HCT116 (cell line): ENCODE measurements around the gene MNAT1. TPM values are rescaled to one million over a fixed set of nuclear protein-coding genes. Genes with fewer than 3 reads are reported as not detected.

Experiments used
- ATAC-seq: fragments of 200-7000 bp; cut with Tn5 transposase; 2 replicates; pipeline ENCODE4 v1.9.1; 2020; ENCODE audit warnings: mild to moderate bottlenecking, moderate library complexity
- BruUV-seq: library from RNA; stranded (reverse); fragments of 400-500 nt; replicated peaks from 2 replicates; lab custom pipeline; 2021; lab: Mats Ljungman, UMichigan
- CTCF ChIA-PET: fragments of 300-600 bp; sonication (Branson Sonifier 250); formaldehyde crosslinking; loops from one replicate; lab custom pipeline; 2021; ENCODE audit warnings: antibody characterized with exemption; lab: Charles Lee
- POLR2A ChIA-PET: fragments of 300-600, 350-600 bp; sonication (Branson Sonifier 250); formaldehyde crosslinking; loops from one replicate; lab custom pipeline; 2021; ENCODE audit warnings: antibody characterized with exemption; lab: Charles Lee
- RAD21 ChIA-PET, 2 experiments: fragments of 300-600 bp; sonication (Branson Sonifier 250); formaldehyde crosslinking; loops; one replicate each; lab custom pipeline; 2023; ENCODE audit warnings: low total read pairs in 2 of 2; ENCODE audit not compliant: uncharacterized antibody in 2 of 2, unreplicated experiment in 2 of 2, low non-redundant PET in 1 of 2; lab: Charles Lee
- DNase-seq: peaks from one replicate; pipeline ENCODE4 v3.0.0-alpha.2; 2010; ENCODE audit warnings: low read depth, low spot score
- H2AFZ ChIP-seq: fragments of 200-600 bp; shearing (Covaris generic), sonication (generic); 2 replicates; pipeline ENCODE4 v1.6.1; 2017; ENCODE audit warnings: low read depth, mixed run types, mixed read lengths, antibody characterized with exemption, low read length; ENCODE audit not compliant: poor library complexity, severe bottlenecking
- H3K27ac ChIP-seq: 2 replicates; pipeline ENCODE4 v1.5.1; 2012; ENCODE audit warnings: low read depth, low read length
- H3K27me3 ChIP-seq: fragments of 200-600 bp; sonication (generic); 2 replicates; pipeline ENCODE4 v1.6.1; 2016; ENCODE audit warnings: mixed run types, low read length, mixed read lengths; ENCODE audit not compliant: insufficient read depth
- H3K36me3 ChIP-seq, 2 experiments: fragments of 200-500 bp in 1 of 2; fragments of 200-600 bp in 1 of 2; sonication (Bioruptor generic) in 1 of 2; sonication (generic) in 1 of 2; 2 replicates each; pipeline versions ENCODE4 v1.5.1 to v1.6.1; 2014 to 2016; ENCODE audit warnings: low read length in 2 of 2, inconsistent platforms in 1 of 2, mixed read lengths in 1 of 2, mixed run types in 1 of 2; ENCODE audit not compliant: insufficient read depth in 2 of 2, control insufficient read depth in 1 of 2
- H3K4me1 ChIP-seq, 2 experiments: fragments of 200-600 bp in 1 of 2; sonication (generic) in 1 of 2; 2 replicates each; pipeline versions ENCODE4 v1.5.1 to v1.6.1; 2012 to 2017; ENCODE audit warnings: low read length in 2 of 2, inconsistent platforms in 1 of 2, mild to moderate bottlenecking in 1 of 2, mixed read lengths in 1 of 2, mixed run types in 1 of 2, moderate library complexity in 1 of 2; ENCODE audit not compliant: insufficient read depth in 2 of 2, control insufficient read depth in 1 of 2
- H3K4me2 ChIP-seq: fragments of 200-600 bp; sonication (generic); 2 replicates; pipeline ENCODE4 v1.6.1; 2017; ENCODE audit warnings: mixed run types, low read length, mixed read lengths
- H3K4me3 ChIP-seq, 2 experiments: fragments of 200-600 bp in 1 of 2; sonication (generic) in 1 of 2; replicated peaks in 1 of 2; 2 replicates each; pipeline ENCODE4 v1.5.1; 2011 to 2016; ENCODE audit warnings: low read length in 2 of 2, control low read depth in 1 of 2, low read depth in 1 of 2, mild to moderate bottlenecking in 1 of 2, mixed read lengths in 1 of 2, mixed run types in 1 of 2
- H3K79me2 ChIP-seq: fragments of 200-600 bp; sonication (generic); 2 replicates; pipeline ENCODE4 v1.6.1; 2017; ENCODE audit warnings: mild to moderate bottlenecking, mixed run types, low read length, moderate library complexity, mixed read lengths; ENCODE audit not compliant: insufficient read depth
- H3K9ac ChIP-seq: fragments of 200-600 bp; sonication (generic); 2 replicates; pipeline ENCODE4 v1.6.1; 2016; ENCODE audit warnings: low read length, mixed read lengths
- H3K9me2 ChIP-seq: fragments of 200-600 bp; sonication (generic), shearing (Covaris generic); 2 replicates; pipeline ENCODE4 v1.6.1; 2017; ENCODE audit warnings: mixed run types, mild to moderate bottlenecking, moderate library complexity; ENCODE audit not compliant: insufficient read depth
- H3K9me3 ChIP-seq, 2 experiments: fragments of 200-500 bp in 1 of 2; fragments of 200-600 bp in 1 of 2; sonication (Bioruptor generic) in 1 of 2; sonication (generic) in 1 of 2; 2 replicates each; pipeline ENCODE4 v1.6.1; 2014 to 2017; ENCODE audit warnings: low read length in 2 of 2, mixed read lengths in 2 of 2, inconsistent platforms in 1 of 2, low read depth in 1 of 2, mild to moderate bottlenecking in 1 of 2, mixed run types in 1 of 2, moderate library complexity in 1 of 2; ENCODE audit not compliant: control insufficient read depth in 1 of 2, insufficient read depth in 1 of 2
- H4K20me1 ChIP-seq: fragments of 200-600 bp; sonication (generic), shearing (Covaris generic); 2 replicates; pipeline ENCODE4 v1.6.1; 2017; ENCODE audit warnings: mixed run types, mild to moderate bottlenecking, moderate library complexity; ENCODE audit not compliant: insufficient read depth
- CBX3 ChIP-seq: IDR thresholded peaks from 2 replicates; pipeline ENCODE4 v1.6.1; 2012; ENCODE audit warnings: low read depth
- CEBPB ChIP-seq: IDR thresholded peaks from 2 replicates; pipeline ENCODE4 v1.6.1; 2012; ENCODE audit warnings: low read depth
- EGR1 ChIP-seq: IDR thresholded peaks from 2 replicates; pipeline ENCODE4 v1.6.1; 2012; ENCODE audit warnings: low read depth
- EZH2 ChIP-seq: fragments of 200-600 bp; sonication (generic); IDR thresholded peaks from 2 replicates; pipeline ENCODE4 v1.6.1; 2017; ENCODE audit warnings: antibody characterized with exemption, mixed run types
- EZH2phosphoT487 ChIP-seq: fragments of 200-600 bp; IDR thresholded peaks from 2 replicates; pipeline ENCODE4 v1.6.1; 2018; ENCODE audit warnings: antibody characterized with exemption, borderline replicate concordance
- FOSL1 ChIP-seq: IDR thresholded peaks from 2 replicates; pipeline ENCODE4 v1.6.1; 2012; ENCODE audit warnings: low read depth
- JUND ChIP-seq: IDR thresholded peaks from 2 replicates; pipeline ENCODE4 v1.6.1; 2012
- POLR2A ChIP-seq: IDR thresholded peaks from 2 replicates; pipeline ENCODE4 v1.7.0; 2011; ENCODE audit warnings: borderline replicate concordance; ENCODE audit not compliant: insufficient read depth, insufficient read length; ENCODE audit errors: extremely low read depth
- POLR2AphosphoS5 ChIP-seq: IDR thresholded peaks from 2 replicates; pipeline ENCODE4 v1.6.1; 2011; ENCODE audit warnings: mild to moderate bottlenecking, low read depth, low read length, moderate library complexity
- RAD21 ChIP-seq: IDR thresholded peaks from 2 replicates; pipeline ENCODE4 v1.6.1; 2012; ENCODE audit warnings: low read depth, mild to moderate bottlenecking
- SIN3A ChIP-seq: IDR thresholded peaks from 2 replicates; pipeline ENCODE4 v1.6.1; 2012; ENCODE audit warnings: low read depth
- ZFX ChIP-seq: fragments of 450-650 bp; IDR thresholded peaks from 2 replicates; pipeline ENCODE4 v1.6.1; 2017
- ZNF274 ChIP-seq: fragments of 200-500 bp; sonication (Bioruptor generic); IDR thresholded peaks from 2 replicates; pipeline ENCODE4 v1.6.1; 2014; ENCODE audit warnings: mild to moderate bottlenecking, low read depth, low read length, inconsistent platforms
- intact Hi-C: fragments of 100-400 bp; cut with micrococcal nuclease; formaldehyde crosslinking; loops from 2 replicates; pipeline ENCODE4 v1.10.0; 2022
- total RNA-seq: library from RNA; stranded (reverse); gene quantifications from one replicate; pipeline ENCODE4 v1.2.1, GENCODE V29; 2021; ENCODE audit not compliant: unreplicated experiment
- TF ChIP-seq, protein P1 (sequence below): IDR thresholded peaks from 2 replicates; pipeline ENCODE4 v1.6.1; 2011; ENCODE audit warnings: mild to moderate bottlenecking, low read length, moderate library complexity; ENCODE audit not compliant: insufficient replicate concordance; ENCODE audit errors: extremely low read depth
- TF ChIP-seq, protein P2 (sequence below), 3 experiments: fragments of 200-600 bp in 1 of 3; sonication (generic) in 1 of 3; IDR thresholded peaks in 2 of 3; conservative IDR thresholded peaks in 1 of 3; 2 replicates each; pipeline ENCODE4 v1.5.1; 2012 to 2017; ENCODE audit warnings: low read depth in 2 of 3, low read length in 2 of 3, antibody characterized with exemption in 1 of 3, borderline replicate concordance in 1 of 3, control low read depth in 1 of 3, mild to moderate bottlenecking in 1 of 3, mixed read lengths in 1 of 3, mixed run types in 1 of 3, moderate library complexity in 1 of 3; ENCODE audit not compliant: insufficient read depth in 1 of 3

MNAT1 gene
- total RNA-seq, 1 experiment from 2014 or later = 49.3 TPM

DNA sequence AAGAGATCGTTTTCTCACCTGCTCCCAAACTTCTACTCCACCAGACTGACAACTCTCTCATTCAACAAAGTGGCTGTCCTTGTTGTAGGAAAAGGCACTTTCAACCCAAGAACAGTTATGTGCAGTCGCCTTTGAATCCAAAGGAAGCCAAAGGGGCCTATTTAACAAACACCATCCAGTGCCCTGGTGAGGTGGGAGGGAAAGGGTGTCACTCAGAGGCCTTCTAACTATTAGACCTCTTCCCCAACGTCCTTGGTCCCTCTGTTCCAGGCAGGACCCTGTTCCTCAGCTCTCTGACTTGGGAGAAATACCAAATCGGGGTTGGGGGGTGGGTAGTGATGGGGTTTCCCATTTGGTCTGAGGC lies 13.6 kb upstream of the MNAT1 start:
- peaks cover 17 to 18% of the 10 kb centered on the region in 2 experiments for H3K4me1 ChIP-seq
- H3K4me2 ChIP-seq = peak overlapping the region; percentile 98
- no peak overlapping the region for H2AFZ ChIP-seq
- BruUV-seq = no TSS peak
- peaks cover 16 to 33% of the 10 kb centered on the region in 2 experiments; a peak in 3 of 4 replicates for H3K36me3 ChIP-seq
- peaks cover 48% of the 10 kb centered on the region for H3K79me2 ChIP-seq
- CTCF ChIA-PET = no interaction called here
- peak overlapping the region; percentile 81 for H3K9ac ChIP-seq
- H3K27ac ChIP-seq = peak overlapping the region; percentile 28; the same call in 1 of the 2 replicates
- no peaks in the 10 kb centered on the region for H3K27me3 ChIP-seq
- H3K9me3 ChIP-seq = no peaks in the 10 kb centered on the region
- peak; percentile 1; the same call in 1 of the 2 replicates for ATAC-seq
- TF ChIP-seq EZH2phosphoT487 = no peak
- no peak for TF ChIP-seq EGR1
- TF ChIP-seq POLR2A = no peak
- no peak for TF ChIP-seq CBX3
- no peak for TF ChIP-seq SIN3A
- no peak for TF ChIP-seq ZFX
- no peak for TF ChIP-seq POLR2AphosphoS5
- TF ChIP-seq EZH2 = no peak
- TF ChIP-seq RAD21 = no peak
- TF ChIP-seq ZNF274 = no peak
- TF ChIP-seq, protein P1, sequence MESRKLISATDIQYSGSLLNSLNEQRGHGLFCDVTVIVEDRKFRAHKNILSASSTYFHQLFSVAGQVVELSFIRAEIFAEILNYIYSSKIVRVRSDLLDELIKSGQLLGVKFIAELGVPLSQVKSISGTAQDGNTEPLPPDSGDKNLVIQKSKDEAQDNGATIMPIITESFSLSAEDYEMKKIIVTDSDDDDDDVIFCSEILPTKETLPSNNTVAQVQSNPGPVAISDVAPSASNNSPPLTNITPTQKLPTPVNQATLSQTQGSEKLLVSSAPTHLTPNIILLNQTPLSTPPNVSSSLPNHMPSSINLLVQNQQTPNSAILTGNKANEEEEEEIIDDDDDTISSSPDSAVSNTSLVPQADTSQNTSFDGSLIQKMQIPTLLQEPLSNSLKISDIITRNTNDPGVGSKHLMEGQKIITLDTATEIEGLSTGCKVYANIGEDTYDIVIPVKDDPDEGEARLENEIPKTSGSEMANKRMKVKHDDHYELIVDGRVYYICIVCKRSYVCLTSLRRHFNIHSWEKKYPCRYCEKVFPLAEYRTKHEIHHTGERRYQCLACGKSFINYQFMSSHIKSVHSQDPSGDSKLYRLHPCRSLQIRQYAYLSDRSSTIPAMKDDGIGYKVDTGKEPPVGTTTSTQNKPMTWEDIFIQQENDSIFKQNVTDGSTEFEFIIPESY = no peak
- TF ChIP-seq JUND = no peak
- no peak for TF ChIP-seq CEBPB
- TF ChIP-seq, protein P2, sequence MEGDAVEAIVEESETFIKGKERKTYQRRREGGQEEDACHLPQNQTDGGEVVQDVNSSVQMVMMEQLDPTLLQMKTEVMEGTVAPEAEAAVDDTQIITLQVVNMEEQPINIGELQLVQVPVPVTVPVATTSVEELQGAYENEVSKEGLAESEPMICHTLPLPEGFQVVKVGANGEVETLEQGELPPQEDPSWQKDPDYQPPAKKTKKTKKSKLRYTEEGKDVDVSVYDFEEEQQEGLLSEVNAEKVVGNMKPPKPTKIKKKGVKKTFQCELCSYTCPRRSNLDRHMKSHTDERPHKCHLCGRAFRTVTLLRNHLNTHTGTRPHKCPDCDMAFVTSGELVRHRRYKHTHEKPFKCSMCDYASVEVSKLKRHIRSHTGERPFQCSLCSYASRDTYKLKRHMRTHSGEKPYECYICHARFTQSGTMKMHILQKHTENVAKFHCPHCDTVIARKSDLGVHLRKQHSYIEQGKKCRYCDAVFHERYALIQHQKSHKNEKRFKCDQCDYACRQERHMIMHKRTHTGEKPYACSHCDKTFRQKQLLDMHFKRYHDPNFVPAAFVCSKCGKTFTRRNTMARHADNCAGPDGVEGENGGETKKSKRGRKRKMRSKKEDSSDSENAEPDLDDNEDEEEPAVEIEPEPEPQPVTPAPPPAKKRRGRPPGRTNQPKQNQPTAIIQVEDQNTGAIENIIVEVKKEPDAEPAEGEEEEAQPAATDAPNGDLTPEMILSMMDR (IDR thresholded peaks at IDR 0.05 in 2 of 3, conservative IDR thresholded peaks at IDR 0.05 in 1 of 3; ENCODE audit: borderline replicate concordance in 1 of 3, insufficient read depth in 1 of 3, low read depth in 2 of 3, low read length in 2 of 3) = no peak
- TF ChIP-seq FOSL1 = no peak
- POLR2A ChIA-PET = no interaction called here
- H3K4me3 ChIP-seq = peak overlapping the region; percentile 77 to 79
- no peaks in the 10 kb centered on the region for H4K20me1 ChIP-seq
- no peak for DNase-seq
- no peaks in the 10 kb centered on the region for H3K9me2 ChIP-seq
- RAD21 ChIA-PET = interaction anchor here in 1 of 2 experiments (0.7 kb wide), 1 partner anchor 51 kb away, joined by 4 read pairs; no protein-coding TSS in a partner anchor
- intact Hi-C loops = loop anchor here (5.0 kb wide), 1 partner anchor 74 kb away; the partner anchor contains the start of gene SIX1
